ENCODE measurements around the gene PHYKPL.

PHYKPL gene

DNA sequence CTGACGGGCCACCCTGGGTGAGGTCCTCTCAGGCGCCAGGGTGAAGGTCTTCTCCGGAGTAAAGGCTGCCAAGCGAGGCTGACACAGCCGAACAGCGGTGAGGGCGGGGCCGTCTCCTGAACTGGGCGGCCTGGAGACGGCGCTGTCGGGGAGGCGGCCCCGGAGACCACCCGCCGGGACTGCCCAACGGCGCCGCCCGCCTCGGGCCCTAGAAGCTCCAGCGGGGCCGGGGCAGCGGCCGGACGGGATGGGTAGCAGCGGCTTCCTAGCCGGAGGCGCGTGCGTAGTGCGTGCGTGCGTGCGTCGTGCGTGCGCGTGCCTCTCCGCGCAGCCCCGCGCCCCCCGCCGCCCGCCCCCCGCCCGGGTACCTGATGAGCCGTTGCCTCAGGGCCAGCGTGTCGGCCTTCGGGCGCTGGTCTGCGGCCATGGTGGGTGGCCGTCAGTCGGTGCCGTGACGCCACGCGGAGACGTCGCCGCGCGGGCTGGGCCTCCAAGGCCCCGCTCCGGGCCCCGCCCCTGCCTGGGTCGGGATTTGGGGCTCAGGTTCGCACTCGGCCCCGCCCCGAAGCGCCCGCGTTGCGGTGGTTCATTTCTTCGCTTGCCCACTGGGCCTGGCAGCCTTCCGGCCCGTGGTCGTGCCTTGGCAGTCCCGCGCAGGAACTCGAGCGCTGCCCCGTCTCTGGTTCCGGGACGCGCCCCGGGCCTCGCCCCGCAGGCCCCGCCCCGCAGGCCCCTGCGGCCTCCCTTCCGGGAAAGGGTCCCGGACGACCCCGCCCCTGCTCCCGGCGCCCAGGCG, at the start of gene PHYKPL:
Gene PHYKPL, minus strand, starts transcription at position 679 of the 796 bp plus-strand sequence. Its CDS starts 252 bp downstream, at position 427.
- peak; percentile 44 to 67 (median 51) for DNase-seq (ENCODE audit: low read depth in 3 of 3)

DNA sequence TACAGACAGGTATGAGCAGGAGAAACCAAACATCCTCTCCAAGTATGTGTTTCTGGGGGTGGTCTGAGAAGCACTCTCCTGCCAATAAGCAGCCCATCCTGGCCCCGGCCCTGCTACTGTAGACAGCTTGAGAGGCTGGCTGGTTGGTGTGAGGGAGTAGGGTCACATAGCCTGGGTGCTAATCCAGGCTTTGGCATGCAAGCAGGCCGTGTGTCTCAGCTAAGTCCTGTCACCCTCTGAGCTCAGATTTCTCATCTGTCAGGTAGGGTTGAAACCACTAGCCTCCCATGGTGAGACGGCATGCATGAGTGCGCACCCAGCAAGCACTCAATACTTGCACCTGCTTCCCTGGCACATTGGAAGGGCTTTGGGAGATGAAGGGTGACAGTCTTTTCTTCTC, 49.8 kb upstream of the PHYKPL start:
- DNase-seq (ENCODE audit: low read depth in 3 of 3), result no peak

DNA sequence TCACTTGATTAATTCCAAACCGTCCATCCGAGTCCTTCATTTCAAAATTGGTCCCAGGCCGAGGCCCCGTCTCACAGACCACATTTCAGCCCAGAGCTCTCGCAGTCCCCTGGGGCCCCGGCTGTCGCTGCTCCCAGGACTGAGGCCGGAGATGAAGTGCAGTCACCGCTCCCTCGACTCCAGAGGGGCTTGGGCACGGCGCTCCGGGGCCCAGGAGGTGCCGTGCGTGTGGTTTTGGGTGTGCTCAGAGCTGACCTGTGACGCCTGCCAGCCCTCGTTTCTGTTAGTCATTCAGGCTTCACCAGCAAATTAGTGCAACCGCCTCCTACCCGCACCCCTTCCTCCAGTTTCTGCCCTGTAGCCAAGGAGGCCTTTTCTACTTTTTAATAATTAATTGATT, 48.7 kb upstream of the PHYKPL start:
- no peak for DNase-seq (ENCODE audit: low read depth in 3 of 3)

DNA sequence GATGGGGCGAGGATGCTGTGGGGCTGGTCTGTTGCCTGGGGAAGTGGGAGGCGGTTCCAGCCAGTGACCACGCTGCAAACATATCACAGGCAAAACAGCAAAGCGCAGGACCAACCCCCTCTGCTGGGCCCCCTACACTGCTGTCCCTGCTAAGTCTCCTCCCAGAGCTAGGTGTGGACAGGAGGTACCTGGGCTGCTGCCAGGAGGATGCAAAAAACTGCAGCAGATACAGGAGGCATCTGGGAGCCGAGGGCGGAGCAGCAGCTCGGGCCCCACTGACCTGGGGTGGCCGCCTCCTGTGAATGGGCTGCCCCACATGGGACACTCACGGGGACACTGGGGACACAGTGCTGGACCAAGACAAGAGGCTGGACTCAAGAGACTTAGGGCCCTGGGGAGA, 48.0 kb upstream of the PHYKPL start:
- DNase-seq (ENCODE audit: low read depth in 3 of 3), result no peak

DNA sequence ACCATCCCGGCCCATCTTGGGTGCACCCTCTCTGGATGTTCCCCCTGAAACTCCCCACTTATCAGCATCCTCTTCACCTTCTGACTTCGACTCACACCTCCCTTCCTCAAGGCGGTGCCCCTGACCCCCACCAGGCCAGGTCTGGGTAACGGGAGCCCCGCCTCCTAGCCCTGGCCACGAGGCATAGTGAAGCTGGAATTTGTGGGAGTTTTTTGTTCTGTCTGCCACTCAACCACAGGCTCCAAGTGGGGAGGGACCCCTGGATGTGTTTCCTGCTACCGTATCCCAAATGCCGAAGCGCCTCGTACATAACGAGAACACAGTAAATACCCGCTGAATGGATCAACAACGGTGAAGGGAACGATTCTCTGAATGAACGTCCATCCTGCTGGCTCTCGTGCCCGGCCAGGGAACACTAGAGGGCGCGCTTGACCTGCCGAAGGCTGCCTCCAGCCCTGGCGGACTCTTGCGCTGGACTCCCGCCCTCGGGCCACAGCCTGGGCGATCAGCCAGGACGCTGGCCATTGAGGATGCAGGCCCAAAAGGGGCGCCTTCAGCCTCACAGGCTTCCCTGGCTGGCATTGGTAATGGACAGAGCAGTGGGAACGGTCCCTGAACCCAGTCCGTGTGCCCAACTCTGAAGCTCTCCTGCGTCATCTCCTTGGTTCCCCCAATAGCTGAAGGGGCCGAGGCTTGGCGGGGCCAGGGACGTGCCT, 47.3 kb upstream of the PHYKPL start:
- peak; percentile 6 to 48 (median 13) for DNase-seq (ENCODE audit: low read depth in 3 of 3)

DNA sequence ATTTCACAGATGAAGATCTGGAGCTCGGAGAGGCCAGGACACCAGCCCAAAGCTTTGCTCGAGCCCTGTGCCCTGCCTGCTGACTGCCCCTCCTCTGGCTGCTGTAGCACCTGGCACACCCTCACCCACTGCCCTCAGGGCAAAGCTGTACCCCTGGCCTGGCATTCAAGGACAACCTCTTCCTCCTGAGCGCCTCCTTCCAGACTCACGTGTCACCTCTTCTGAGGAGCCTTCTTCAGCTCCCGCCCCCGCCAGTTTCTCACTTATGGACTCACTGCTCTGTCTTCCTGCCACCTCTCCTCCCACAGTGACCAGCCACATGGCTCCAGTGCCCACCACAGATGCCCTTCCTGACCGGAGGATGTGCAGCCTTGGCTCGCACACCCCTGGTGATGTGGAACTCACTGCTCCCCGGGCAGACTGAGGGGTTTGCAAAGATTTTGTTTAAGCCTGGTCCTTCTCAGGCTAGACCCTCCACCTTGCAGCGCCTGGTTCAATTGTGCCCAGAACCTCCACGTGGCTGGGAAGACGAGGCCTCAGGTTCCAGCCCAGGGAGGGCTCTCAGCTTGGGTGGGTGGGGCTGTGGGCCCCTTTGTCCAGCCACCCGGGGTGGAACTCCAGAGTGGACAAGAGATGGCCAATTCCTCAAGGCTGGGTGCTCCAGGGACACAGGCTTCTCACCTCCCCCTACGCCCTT, 46.6 kb upstream of the PHYKPL start:
- DNase-seq (ENCODE audit: low read depth in 3 of 3), result no peak

DNA sequence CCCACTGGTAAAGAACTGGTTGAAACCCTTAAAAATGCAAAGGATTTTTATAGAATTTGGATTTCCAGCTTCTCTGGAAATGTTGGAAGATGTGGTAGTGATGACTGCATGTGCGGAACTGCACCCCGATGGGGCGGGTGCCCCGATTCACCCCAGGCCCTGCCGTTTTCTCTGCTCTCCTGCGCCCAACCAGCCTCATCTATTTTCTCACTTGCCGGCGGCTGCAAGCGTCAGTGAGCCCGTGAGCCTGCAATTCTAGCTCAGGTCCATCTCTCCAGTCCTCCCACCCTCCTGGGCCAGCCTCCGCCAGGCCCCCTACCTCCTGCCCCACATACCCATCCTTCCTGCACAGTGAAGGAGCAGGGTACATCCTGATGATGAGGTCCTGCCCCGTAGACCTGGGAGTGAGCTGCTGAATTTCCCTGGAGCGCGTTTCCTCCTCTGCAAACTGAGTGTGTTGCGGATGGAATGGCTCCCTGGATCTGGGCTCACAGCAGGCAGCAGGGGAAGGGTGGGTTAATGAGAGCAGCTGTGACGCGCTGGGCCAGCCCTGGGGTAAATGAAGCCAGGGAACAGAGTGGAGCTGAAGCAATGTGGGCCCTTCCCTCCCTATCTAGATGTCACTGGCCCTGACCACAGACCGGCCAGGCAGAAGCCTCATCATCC, 45.9 kb upstream of the PHYKPL start:
- DNase-seq (ENCODE audit: low read depth in 3 of 3), result no peak

DNA sequence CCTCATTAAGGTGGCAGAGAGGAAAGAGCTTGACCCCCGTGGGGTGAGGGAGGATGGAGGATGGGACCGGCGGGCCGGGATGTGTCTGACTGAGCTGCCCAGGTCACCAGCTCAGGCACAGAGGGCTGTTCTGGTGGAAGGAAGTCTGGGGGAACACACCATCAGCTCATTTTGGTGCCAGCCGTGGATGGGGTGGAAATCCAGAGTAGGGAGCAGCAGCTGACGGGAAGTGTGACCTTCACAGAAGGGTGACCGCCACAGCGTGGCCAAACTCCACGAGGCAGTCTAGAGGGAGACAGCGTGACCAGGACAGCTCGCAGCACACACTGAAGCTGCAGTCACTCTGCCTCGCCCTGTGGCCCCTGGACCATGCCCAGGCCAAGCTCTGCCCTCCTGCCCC, 45.3 kb upstream of the PHYKPL start:
- no peak for DNase-seq (ENCODE audit: low read depth in 3 of 3)

DNA sequence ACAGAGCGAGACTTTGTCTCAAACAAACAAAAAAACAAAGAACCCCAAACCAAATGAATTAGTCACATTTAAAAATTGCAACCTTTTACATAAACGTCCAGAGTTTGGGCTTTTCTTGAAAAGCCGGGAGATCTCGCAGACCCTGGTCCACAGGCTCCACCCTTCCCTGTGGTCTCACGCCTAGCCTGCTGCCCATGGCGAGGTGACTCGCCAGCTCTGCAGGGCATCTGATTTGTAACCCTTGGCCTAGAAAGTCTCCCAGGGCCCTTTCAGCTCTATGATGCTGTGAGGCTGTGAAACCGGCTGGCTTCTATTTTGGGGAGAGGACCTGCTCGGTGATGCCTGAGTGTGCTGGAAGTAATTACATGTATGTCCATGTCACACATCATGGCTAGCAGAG, 44.7 kb upstream of the PHYKPL start:
- no peak for DNase-seq (ENCODE audit: low read depth in 3 of 3)

DNA sequence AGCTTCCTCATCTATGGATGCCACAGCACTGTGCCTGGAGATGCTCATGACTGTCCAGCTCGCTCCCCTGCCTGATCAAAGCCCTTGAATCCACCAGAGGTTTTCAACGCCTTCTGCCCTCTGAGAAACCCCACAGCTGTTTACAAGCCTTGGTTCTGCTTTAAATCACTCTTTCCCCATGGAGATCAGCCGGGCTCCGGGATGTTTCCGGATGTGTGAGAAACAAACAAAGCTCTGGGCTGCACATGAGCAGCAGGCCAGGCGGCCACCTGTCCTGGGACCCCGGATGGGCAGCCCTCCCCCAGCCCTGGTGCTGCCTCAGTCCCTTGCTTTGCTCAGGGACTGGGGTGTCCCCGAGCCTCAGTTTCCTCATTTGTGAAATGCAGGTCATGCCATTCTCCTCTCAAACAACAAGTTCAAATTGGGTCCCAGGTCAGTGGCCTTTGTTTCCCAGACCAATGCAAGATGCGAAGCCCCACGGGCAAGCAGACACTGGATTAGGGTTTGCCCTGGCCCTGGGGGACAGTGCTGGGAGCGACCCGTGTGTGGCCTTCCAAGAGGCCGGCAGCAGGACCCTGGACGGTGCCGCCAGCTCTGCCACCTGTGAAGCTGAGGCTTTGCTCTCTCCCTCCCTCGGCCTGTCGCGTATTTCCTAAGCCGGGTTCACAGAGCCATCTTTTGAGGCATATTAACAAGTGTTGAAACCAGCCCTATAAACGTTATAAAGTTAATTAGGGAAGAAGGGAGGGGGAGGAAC, 42.4 kb upstream of the PHYKPL start:
- DNase-seq (ENCODE audit: low read depth in 3 of 3), result no peak

DNA sequence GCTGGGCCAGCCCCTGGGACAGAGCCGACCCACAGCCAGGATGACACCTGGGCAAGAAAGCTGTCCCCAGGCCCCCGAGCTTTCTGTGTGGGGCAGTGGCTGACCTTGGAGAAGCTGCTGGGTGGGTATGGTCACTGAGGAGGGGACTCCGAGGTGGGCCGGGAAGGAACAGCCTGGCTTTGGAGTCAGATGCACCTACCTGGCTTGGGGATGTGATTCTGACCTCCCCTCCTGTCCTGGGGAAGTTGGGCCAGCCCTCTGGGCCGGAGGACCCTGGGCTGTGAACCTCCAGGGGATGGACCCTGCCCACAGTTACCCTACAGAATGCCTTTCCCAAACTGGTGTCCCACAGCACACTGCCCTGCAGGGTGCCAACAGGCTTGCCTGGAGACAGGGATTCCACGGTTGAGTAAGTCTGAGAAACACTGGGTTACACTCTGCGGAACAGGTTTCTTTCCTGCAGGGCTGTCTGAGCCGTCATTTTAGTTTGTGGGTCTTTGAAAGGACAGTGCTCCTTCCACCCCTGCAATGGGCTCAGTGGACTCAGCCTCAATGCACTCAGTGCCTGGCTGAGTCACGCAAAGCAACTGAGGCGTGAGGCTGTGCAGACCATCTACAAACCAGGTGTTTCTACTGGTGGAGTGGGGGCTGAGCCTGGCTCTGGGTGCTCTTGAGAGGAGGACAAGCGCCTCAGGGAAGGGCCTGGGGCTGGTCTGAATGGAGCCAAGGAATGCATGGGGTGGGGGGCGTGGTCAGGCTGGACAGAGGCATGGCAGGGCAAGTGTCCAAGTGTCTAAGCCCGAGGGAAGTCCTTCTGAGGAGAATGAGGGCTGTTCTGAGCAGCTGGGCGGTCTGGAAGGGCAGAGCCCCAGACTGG, 41.3 kb upstream of the PHYKPL start:
- no peak for DNase-seq (ENCODE audit: low read depth in 3 of 3)

DNA sequence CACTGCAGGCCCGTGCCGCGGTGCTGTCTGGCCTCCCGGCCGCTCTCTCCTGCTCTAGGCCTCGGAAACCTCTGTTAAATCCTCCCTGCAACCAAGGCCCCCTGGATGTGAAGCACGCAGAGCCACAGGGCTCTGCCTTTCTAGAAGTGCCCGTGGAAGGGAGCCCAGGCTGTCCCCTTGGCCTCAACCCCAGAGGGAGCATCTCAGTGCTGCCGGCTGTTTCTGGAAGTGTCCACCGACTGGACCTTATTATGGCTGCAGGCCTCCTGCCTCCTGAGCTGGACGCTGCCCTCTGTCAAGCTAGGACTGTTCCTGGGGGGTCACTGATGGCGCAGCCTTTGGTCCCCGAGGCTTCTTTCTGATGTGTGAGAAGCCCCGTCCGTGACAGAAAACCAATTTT, 40.4 kb upstream of the PHYKPL start:
- no peak for DNase-seq (ENCODE audit: low read depth in 3 of 3)

DNA sequence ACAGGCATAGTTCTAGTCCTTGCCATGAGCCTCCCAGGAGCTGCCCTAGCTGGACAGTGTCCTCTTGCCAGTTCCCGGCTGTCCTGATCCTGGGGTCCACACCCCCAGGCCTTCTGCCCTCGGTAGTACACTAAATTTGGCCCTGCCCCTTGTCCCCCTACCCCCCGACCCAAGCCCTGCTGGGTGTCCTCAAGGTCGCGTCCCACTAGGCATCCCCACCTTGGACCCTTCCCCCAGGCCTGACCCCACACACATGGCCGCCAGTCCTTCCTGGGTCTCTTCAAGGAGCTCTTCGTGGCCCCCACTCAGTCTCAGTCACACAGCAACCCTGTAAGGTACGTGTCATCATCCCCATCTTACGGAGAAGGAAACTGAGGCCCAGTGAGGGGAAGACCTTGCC, 40.0 kb upstream of the PHYKPL start:
- DNase-seq (ENCODE audit: low read depth in 3 of 3), result no peak

DNA sequence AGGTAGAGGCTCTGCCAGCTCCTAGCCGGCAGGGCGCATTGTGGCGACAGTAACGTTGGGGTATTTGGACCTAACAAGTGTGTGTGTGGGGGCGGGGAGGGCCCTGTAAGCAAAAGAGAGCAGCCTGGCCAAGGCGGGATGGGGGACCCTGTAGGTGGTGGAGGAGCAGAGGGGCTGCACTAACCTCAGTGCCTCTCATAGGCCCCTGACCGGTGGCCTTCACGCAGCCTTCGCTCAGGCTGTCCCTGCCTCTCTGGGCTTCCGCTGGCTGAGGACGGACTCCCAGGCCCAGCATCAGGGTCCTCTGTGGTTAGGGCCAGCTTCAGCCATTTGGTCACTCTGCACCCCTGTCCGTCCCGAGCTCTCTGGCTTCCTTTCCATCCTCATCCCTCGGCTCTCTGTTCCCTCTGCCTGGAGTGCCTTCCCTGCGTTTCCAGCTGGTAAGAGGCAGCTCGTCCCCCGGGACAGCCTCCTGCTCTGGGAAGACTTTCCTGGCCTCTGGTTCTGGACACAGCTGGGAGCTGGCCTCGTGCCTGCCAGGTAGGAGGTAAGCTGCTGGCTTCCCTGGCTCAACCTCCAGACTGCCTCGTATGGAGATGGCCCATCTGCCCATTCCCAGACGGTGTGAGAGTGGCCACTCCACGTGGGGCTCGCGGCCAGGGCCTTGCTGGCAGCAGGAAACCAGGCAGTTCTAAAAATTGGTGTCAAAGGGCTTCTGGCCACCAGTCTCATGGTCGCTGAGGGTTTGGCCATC, 39.3 kb upstream of the PHYKPL start:
- DNase-seq (ENCODE audit: low read depth in 3 of 3), result no peak

DNA sequence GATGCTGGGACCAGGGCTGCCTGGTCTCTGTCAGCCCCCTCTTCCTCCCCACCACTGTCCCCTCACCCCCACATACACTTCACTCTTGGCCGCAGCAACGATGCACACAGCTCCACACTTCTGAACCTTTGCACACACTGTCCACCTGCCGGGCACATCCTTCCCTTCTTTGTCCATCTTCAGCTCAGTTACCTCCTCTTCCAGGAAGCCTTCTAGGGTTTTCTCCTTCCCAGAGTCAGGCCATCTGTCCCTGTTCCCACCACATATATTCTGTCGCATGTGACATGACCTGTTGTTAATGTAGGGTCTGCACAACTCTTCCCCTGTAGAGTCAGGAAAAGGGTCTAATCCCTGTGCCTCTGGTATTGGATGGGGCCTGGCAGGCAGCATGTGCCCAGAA, 38.6 kb upstream of the PHYKPL start:
- no peak for DNase-seq (ENCODE audit: low read depth in 3 of 3)

DNA sequence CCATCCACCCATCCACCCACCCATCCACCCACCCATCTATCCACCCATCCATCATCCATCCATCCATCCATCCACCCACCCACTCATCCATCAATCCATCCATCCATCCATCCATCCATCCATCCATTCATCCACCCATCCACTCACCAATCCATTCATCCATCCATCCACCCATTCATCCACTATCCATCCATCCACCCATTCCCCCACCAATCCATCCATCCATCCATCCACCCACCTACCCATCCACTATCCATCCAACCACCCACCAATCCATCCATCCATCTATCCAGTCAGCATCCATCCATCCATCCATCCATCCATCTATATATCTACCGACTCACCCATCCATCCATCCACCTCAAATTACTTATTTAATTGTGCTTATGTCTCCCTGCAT, 36.9 kb upstream of the PHYKPL start:
- no peak for DNase-seq (ENCODE audit: low read depth in 3 of 3)

DNA sequence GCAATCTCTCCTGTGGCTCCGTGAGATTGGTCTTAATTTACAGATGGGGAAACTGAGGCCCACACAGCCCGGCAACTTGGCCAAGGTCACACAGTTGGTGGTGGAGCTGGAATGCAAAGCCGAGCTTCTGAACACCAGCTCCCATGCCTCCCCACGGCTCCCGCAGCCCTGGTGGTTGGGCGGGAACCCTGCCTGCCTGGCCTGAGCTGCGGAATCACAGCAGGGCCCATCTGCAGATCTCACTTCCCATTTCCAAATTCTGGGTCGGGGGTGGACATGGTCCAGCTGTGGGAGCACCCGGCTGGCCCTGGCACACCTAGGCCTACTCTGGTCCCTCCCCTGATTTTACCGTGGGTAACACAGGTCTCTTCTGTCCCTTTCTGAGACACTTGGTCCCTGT, 35.3 kb upstream of the PHYKPL start:
- DNase-seq (ENCODE audit: low read depth in 3 of 3), result no peak

DNA sequence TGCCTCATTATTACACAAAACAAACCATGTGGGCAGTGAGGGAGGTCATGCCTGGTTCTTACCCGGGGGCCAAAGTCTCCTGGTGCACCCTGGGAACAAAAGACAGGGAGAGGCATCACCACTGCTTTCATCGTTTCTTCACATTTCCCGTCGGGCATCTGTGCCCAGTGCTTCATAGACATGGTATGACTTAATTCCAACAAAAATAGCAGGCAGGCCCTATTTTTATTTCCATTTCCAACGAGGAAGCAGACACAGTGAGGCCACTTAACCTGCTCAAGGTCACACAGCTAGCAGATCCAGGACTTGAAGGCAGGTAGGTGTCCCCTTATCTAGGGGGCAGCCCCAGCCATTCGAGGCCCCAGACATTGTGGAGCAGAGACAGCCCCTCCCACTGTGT, 34.6 kb upstream of the PHYKPL start:
- no peak for DNase-seq (ENCODE audit: low read depth in 3 of 3)

DNA sequence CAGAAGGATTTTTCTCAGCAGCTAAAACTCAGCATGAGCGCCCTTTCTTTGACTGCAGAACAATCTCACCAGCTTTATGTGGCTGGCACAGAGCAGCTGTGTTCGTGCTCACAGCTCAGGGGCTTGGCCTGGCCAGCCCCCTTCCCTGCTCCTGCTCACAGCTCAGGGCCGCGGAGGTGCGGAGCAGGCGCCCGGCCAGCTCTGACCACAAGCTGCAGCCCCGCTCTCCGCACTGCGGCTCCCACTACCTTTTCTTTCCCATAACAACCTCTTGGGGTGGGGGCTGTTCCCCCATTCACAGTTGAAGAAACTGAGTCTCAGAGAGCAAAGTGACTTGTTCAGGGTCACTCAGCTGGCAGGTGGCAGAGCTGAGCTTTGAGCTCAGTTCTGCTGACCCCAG, 34.0 kb upstream of the PHYKPL start:
- no peak for DNase-seq (ENCODE audit: low read depth in 3 of 3)

DNA sequence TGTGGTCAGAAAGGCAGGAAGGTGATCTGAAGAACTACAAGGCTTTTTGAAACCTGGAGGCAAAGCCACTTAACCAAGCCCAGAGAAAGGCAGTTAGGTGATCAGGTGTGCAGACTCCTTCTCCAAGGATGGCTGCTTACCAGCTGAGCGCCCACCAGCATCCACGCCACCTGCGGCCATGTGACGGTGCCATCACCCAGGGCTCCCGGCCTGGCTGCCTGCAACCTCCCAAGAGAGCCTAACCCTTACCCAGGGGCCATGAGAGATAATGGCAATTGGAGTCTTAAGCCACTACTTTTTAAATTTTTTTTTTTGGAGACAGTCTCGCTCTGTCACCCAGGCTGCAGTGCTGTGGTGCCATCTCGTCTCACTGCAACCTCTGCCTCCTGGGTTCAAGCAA, 33.1 kb upstream of the PHYKPL start:
- DNase-seq (ENCODE audit: low read depth in 3 of 3), result no peak

All from stimulated activated CD4-positive, alpha-beta T cell treated with anti-CD3 and anti-CD28 coated beads, TNF-alpha, amount 100 ng/mL, for 4 hours (primary cell).